Transverse colon (tissue), 3 donors: Measurements from ENCODE around the gene NDUFAF4.

Experiments
- CTCF ChIP-seq, 5 experiments: fragments of 200-600 bp in 3 of 5; fragments of 450-650 bp in 2 of 5; sonication (generic) in 3 of 5; IDR thresholded peaks; 1 replicate in 2 of 5; 2 replicates in 3 of 5; pipeline ENCODE4 v1.5.1; 2016 to 2017; ENCODE audit warnings: antibody characterized with exemption in 5 of 5, inconsistent platforms in 3 of 5, mild to moderate bottlenecking in 2 of 5, moderate library complexity in 1 of 5
- POLR2A ChIP-seq: fragments of 450-650 bp; IDR thresholded peaks from one replicate; pipeline ENCODE4 v1.6.1; 2016; ENCODE audit warnings: antibody characterized with exemption, mild to moderate bottlenecking, moderate library complexity

GRCh38 chr6:96851858-96852257, 45.8 kb downstream of the NDUFAF4 start:
- TF ChIP-seq POLR2A: no peak
- no peak for TF ChIP-seq CTCF (IDR thresholded peaks at IDR 0.05)
